Measurements from ENCODE around the gene PPCS.
A peak's percentile ranks its signal among the peaks of the same experiment; 100 is the strongest.
"Not testable (repeated sequence)": the region's sequence is repeated elsewhere in the genome, so short reads cannot be mapped to it uniquely, and the experiment has no call there.

Gene PPCS

DNA sequence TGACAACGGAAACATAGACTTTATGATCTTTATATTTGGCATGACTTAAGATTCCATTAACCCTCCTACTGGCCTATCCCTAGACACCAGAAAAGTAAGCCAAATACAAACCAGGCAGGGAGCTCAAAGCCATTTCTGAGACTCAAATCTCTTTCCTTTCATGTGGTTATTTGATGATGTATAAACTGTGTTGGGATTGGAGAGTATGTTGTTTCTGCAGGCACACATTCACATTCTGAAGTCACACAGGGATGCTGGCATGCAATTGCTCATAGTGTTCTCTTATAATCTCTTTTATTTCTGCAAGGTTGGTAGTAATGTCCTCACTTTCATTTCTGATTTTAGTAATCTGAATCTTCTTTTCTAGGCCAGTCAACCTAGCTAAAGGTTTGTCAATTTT lies 6.3 kb upstream of the PPCS start:
- no peak for DNase-seq (ENCODE audit: extremely low read depth in 1 of 2, low read depth in 1 of 2)

DNA sequence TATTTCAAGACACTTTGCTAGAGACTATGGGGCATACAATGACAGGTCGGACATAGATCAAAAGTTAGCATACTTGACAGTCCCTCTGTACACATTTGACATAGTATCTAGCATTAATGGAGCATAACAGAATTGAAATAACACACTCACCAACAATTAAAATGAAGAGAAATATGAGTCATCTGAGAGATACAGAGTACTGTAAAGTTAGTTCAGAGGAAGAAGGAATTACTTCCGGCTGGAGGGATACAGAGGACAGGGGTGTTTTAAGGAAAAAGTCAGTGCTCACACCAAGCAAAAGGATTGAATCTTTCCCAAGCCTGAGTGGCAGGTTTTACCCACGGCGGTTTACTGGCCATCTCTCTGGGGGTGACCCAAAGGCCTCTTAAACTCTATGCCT lies 3.0 kb upstream of the PPCS start:
- no peak for DNase-seq (ENCODE audit: extremely low read depth in 1 of 2, low read depth in 1 of 2)

DNA sequence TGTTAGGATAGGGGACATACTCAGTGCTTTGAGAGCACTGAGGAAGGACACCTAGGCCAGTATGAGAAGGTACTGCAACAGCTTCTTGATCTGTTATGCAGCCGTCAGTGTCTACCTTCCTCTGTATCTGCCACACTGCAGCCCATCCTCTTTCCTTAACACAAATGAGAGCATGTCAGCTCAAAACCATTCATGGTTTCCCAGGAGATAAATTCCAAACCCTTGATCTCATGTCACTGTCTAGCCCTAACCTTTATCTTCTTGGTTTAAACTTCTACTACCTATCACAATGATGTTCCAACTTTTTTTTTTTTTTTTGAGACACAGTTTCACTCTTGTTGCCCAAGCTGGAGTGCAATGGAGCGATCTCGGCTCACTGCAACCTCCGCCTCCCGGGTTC lies 1.9 kb upstream of the PPCS start:
- DNase-seq (ENCODE audit: extremely low read depth in 1 of 2, low read depth in 1 of 2): no peak

DNA sequence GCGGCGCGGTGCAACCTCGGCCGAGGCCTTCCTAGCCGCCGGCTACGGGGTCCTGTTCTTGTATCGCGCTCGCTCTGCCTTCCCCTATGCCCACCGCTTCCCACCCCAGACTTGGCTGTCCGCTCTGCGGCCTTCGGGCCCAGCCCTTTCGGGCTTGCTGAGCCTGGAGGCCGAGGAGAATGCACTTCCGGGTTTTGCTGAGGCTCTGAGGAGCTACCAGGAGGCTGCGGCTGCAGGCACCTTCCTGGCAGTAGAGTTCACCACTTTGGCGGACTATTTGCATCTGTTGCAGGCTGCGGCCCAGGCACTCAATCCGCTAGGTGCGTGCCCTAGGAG lies 379 bp downstream of the PPCS start:
- peak; percentile 24 to 31 for DNase-seq (ENCODE audit: extremely low read depth in 1 of 2, low read depth in 1 of 2)

DNA sequence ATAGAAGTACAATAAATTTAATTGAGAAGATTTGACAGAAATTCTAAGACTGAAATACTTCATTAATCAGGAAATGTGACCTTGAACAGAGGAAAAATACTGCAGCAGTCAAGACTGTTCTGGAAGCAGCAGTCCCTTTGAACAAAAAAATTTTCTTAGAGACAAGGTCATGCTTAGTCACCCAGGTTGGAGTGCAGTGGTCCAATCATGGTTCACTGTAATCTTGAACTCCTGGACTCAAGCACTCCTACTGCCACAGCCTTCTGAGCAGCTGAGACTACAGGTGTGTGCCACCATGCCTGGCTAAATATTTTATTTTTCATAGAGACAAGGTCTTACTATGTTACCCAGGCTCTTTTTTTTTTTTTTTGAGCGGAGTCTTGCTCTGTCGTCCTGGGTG lies 4.9 kb downstream of the PPCS start:
- no peak for DNase-seq (ENCODE audit: extremely low read depth in 1 of 2, low read depth in 1 of 2)

DNA sequence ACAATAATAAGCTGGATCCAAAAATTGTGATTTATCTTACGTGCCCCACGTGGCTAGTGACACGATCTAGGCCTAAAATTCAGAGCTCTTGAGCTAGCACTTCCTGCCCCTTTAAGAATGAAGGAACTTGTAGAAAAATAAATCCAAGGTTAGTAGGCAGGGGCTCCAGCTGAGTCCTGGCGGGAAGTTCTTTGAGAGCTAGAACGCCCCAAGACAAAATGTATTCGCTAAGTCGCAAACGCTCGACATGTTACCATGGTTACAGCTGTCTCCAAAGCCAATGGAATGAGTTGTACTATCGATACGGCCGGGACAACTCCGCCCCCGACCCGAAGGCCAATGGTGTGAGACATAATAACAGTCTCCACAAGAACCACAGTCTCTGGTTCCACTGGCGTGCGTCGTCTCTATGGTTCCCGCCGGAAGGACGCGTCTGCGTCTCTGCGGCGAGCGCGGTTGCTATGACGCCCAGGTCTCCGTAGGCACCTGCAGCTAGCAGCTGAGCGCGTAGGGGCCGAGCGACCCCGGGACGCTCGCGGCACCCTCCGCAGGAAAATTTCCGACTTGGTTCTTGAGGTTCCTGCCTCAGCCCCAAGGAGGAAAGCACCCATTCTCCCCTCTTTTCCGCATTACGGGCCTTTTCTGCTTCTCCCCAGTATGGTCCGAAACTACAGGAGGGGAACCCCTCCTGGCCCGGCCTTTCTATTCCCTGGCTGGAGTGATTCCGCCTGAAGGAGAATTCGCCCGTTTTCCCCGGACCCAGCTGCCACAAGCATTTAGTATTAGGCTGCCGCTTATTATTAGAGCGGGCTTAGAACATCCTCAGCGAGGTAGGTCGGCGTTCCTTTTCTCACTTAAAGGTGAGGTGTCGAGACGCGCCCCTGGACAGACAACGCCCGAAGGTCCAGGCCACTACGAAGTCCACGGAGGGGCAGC lies 6.8 kb downstream of the PPCS start, which contains the start of gene CCDC30:
Gene CCDC30, plus strand, starts transcription at position 459 of the 936 bp plus-strand sequence. CDS start 17,266 bp downstream, outside the sequence.
- peak; percentile 92 to 96 for DNase-seq (ENCODE audit: extremely low read depth in 1 of 2, low read depth in 1 of 2)

DNA sequence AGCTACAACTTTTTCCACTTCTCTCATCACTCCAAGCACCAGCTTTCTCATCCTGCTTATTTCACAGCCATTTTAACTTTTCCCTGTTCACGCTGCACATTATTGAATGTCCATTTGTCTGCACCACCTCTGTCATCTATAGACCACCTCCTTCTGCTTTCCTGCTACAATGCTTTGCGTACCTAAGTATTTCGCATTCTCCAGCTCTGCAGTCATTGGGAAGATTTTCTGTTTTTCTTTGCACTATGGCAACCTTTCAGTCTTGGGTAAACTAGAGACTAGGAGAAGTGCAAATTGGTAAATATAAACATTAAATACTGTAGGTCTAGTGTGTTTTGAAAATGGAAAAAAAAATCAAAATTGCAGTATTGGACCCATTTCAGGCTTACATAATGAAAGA lies 7.6 kb downstream of the PPCS start:
- no peak for DNase-seq (ENCODE audit: extremely low read depth in 1 of 2, low read depth in 1 of 2)

DNA sequence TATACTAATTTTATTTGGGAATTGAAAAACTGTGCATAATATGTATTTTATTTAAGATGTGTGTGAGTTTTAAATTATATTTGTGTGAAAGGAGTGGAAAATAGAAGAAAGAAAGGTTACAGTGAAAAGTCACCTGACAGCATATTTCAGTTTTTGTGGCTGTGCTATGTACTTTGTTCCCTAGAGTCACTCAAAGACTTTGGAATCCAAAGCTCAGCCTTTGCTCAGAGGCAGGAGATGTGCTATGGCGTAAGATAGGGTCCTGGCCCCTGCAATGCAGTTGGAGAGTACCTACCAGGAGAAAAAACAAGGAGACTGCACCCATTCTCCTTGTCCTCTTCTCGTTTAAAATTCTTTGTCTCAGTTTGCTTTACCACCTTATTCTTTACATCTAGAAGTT lies 9.7 kb downstream of the PPCS start:
- DNase-seq (ENCODE audit: extremely low read depth in 1 of 2, low read depth in 1 of 2): no peak

DNA sequence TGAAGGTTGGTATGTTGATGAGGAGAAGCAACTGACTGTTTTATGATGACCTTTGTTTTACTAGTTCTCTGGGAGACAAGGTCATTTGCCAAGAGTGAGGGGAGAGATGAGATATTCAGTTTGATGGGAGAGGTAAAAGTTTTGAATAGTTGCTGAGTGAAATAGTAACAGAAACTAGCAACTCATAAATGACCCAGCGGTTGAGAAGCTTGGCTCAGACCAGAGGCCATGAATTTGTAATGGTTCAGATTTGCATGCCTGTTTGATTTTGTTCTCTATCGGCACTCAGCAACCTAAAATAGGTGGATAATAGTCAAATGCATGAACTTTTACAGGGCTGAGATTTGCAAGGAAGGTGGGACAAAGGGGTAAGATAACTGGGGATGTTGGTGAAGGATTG lies 13.4 kb downstream of the PPCS start:
- DNase-seq (ENCODE audit: extremely low read depth in 1 of 2, low read depth in 1 of 2): no peak

DNA sequence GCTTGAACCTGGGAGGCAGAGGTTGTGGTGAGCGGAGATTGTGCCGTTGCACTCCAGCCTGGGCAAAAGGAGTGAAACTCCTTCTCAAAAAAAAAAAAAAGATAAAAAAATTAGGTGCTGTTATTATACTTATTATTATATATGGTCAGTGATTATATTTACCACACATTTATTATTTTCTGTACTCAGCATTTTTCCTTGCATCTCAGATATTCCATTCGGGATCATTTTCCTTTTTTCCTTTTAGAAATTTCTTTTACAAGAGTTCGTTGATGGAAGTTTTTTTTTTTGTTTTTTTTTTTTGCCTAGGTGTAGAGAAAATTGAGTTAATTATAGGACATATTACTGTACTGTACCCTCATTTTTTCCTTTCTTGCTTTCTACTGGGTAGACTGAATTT lies 20.3 kb downstream of the PPCS start:
- DNase-seq (ENCODE audit: extremely low read depth in 1 of 2, low read depth in 1 of 2): no peak

DNA sequence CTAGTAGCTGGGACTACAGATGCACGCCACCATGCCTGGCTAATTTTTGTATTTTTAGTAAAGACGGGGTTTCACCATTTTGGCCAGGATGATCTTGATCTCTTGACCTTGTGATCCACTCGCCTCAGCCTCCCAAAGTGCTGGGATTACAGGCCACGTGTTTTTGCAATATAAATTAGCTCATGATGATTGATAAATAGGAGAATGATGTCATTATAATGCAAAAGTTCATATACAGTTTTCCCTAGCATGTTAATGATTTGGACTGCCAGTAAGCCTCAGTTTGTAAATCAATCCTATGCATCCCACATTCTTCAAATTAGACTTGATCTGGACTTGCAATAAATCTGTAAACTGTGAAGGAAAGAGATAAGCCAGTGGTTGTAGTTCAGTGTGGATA lies 21.0 kb downstream of the PPCS start:
- not testable (repeated sequence) for DNase-seq (ENCODE audit: extremely low read depth in 1 of 2, low read depth in 1 of 2)

DNA sequence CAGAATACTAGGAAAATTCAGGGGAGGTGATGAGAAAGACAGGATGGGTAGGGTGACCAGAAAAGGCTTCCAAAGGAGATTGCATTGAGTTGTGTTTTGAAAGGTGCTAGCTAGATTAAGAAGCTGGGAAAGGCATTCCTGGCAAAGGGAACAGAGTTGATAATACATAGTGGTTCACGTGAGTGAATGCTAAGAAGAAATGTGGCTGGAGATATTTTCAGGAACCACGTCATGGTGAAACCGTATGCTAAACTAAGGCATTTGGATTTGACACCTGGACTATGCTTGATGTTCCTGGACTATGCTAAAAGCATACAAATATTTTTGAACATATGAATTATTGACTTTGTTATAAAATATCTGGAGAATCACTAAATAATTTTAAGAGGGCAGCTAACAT lies 21.4 kb downstream of the PPCS start:
- DNase-seq (ENCODE audit: extremely low read depth in 1 of 2, low read depth in 1 of 2): no peak

DNA sequence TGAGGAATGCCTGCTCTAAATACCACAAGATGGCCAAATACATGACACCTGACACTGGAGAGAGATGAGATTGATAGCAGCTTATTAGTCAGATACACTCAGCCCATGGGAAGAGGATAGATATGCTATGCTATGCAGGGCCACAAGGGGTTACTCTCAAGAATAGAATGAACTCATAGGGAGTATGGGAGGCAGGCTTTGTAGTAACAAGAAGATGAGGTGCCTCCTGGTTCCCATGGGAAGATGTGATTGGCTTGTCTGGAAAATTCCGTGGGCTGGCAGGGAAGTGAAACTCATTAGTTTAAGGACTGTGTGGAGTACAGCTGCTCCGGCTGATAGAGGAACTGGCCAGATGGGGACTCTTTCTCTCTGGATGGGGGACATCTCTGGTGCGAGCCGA lies 23.3 kb downstream of the PPCS start:
- no peak for DNase-seq (ENCODE audit: extremely low read depth in 1 of 2, low read depth in 1 of 2)

DNA sequence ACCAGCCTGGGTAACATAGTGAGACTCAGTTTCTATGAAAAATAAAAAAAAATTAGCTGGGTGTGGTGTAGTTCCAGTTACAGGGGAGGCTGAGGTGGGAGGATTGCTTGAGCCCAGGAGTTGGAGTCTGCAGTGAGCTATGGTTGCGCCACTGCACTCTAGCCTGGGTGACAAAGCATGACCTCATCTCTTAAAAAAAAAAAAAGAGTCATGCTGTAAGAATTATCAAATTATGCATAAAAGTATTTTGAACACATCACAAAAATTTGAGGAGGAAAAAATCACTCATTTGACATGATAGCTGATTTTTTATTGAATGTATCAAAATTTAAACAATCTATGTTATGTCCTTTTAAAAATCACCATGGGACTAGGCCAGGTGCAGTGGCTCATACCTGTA lies 24.6 kb downstream of the PPCS start:
- no peak for DNase-seq (ENCODE audit: extremely low read depth in 1 of 2, low read depth in 1 of 2)

DNA sequence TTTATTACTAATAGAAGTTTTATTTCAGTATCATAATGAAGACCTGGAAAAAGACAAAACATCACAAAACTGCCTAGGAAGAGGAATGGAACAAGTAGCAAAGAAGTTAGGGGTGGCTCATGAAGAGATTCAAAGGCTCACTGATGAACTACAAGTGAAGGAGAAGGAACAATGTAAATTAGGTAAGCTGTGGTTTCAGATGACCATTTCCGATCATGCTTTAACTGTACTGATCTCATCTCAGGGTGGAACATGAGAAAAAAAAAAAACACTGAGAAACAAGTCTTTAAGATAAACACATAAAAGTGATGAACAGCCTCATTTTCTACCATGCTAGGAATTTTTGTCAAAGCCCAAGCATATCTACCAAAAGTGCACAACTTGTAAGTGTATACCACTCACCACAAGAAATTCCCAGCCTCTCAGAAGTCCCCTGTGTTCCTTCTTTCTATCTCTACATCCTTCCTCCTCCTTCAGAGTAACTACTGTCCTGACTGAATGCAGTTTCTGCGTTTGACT lies 26.4 kb downstream of the PPCS start:
- no peak for DNase-seq (ENCODE audit: extremely low read depth in 1 of 2, low read depth in 1 of 2)

DNA sequence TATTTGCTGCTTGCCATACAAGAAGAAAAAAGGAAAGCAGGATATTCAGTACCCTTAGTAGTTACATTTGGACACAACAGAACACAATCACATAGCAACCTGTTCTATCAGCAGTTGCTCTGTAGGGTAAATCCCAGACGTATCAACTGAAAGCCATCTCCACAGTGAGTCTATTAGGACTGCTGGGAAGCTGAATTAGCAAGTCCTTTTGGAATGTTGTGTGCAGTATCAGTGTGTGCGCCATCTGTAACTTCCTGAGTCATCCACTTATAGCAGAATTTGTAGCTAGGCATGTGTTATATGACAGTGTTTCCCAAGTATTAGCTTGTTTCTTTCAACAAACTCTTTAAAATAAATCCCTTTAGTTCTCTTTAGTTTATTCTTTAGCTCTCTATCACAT lies 28.0 kb downstream of the PPCS start:
- DNase-seq (ENCODE audit: extremely low read depth in 1 of 2, low read depth in 1 of 2): no peak

DNA sequence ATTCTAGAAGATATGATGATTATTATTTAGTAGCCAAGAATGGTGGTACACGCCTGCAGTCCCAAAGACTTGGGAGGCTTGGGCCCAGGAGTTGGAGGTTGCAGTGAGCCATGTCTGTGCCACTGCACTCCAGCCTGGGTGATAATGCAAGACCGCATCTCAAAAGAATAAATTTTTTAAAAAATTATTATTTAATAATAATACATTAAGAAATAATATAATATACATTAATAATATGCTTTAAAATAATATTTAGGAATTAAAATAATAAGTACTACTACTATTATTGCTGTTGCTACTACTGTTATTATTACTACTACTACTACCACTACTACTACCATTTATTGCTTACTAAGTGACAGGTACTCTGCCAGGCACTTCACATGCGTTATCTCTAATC lies 33.9 kb downstream of the PPCS start:
- no peak for DNase-seq (ENCODE audit: extremely low read depth in 1 of 2, low read depth in 1 of 2)

DNA sequence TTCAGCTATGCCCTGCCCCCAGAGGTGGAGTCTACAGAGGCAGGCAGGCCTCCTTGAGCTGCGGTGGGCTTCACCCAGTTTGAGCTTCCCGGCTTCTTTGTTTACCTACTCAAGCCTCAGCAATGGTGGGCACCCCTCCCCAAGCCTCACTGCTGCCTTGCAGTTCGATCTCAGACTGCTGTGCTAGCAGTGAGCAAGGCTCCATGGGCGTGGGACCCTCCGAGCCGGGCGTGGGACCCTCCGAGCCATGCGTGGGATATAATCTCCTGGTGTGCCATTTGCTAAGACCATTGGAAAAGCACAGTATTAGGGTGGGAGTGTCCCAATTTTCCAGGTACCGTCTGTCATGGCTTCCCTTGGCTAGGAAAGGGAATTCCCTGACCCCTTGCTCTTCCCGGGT lies 45.7 kb downstream of the PPCS start:
- DNase-seq (ENCODE audit: extremely low read depth in 1 of 2, low read depth in 1 of 2): not testable (repeated sequence)

DNA sequence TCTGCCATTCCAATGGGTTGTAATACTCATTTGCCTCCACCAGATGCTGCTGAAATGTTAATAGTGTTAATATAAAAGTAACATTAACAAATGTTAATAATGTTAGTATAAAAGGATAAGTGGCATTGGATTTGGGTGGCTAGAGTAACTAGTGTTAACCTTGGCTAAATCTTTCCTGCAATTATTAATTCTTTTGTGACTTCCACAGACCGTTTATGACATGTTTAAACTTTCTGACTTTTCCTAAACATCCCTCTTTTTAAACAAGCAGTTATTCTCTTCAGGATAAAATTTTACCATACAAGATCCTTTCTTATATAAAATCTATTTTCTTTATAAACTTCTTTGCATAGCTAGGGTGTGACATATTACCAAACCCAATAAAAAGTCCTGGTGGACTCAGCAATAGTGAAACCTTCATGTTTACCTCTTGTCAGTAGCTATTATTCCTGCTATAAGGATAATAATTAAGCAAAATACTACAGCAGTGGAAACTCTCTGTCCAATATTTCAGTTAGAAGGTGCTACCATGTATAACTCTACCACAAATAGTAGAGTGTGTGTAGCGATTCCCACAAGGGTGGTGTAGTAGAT lies 48.3 kb downstream of the PPCS start:
- DNase-seq (ENCODE audit: extremely low read depth in 1 of 2, low read depth in 1 of 2): no peak

DNA sequence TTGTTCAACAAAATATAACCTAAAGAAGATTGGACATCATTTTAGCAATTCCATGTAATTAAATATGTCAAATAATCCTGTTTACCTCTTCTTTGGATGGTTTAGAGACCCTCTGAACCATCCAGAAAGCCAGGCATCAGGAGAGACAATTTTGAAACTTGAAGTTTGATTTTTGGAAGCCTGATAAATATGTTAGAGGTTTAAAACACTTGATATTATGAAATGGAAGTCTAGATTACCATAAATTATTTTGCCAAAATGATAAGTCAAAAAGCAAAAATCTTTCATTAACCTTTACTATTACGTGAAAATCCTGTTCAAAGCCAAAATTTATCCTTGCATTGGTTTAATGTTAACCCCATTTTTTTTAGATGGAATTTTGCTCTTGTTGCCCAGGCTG lies 50.2 kb downstream of the PPCS start:
- no peak for DNase-seq (ENCODE audit: extremely low read depth in 1 of 2, low read depth in 1 of 2)
